A549 treated with Mapracorat at 1 μM for 4 hours (cell line): ENCODE results near the gene OGDHL. TPM values are rescaled to one million over a fixed set of nuclear protein-coding genes. Genes with fewer than 3 reads are reported as not detected.

Source experiments
- total RNA-seq: library from RNA; stranded (reverse); fragments of 200-300 nt; extraction: Qiagen RNA extraction; gene quantifications from 5 replicates; pipeline ENCODE4 v1.2.3, GENCODE V29; 2022

Gene OGDHL
- total RNA-seq = 0.16 to 0.46 TPM (median 0.25 TPM) in 5 replicates

GRCh38 chr10:49761789-49762565 is at the start of gene OGDHL:
Gene OGDHL (minus strand): TSS chr10:49762323. CDS start chr10:49758592, 3,731 bp downstream.

Other genes with a start within 250 kb of the OGDHL start
- gene ERCC6, start 223.2 kb downstream of the OGDHL start, total RNA-seq = 6.7 to 7.5 TPM (median 7.2 TPM) in 5 replicates
- gene SLC18A3, start 152.0 kb downstream of the OGDHL start, total RNA-seq = not detected in 5 replicates
- not detected in 5 replicates for gene CHAT, start 148.3 kb downstream of the OGDHL start, total RNA-seq
- gene C10orf53, start 82.7 kb downstream of the OGDHL start, total RNA-seq = not detected in 5 replicates
- gene PARG, start 179.7 kb upstream of the OGDHL start, total RNA-seq = 16.0 to 20.2 TPM (median 19.2 TPM) in 5 replicates
- gene TIMM23B, start 179.7 kb upstream of the OGDHL start, total RNA-seq = 15.3 to 22.7 TPM (median 18.9 TPM) in 5 replicates
- 7.3 to 10.0 TPM (median 8.6 TPM) in 5 replicates for gene AGAP6, start 226.1 kb upstream of the OGDHL start, total RNA-seq